ENCODE data around the gene SH3BP2. TPM values are rescaled to one million over a fixed set of nuclear protein-coding genes. Genes with fewer than 3 reads are reported as not detected.

Gene SH3BP2
- total RNA-seq, 2 donors from 2014 or later, result 20.1 to 25.2 TPM

DNA sequence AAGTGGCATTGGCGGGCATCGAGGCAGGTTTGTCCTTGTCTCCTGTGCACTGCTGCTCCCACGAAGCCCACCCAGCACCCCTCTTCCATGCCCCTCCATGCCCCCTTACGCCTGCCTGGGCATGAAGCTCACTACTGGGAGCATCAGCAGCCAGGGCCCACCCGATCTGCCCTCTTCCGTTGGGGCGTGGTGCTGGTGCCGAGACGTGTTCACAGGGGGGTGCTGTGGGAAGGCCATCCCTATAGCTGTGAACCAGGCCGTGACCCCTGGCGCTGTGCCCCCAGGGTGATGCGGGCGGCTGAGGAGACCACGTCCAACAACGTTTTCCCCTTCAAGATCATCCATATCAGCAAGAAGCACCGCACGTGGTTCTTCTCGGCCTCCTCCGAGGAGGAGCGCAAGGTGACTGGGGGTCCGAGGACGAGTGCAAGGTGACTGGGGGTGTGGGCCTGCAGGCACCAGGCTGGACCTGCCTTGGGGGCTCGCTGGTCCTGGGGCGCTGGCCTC, 31.5 kb downstream of the SH3BP2 start:
- TF ChIP-seq, protein P1, sequence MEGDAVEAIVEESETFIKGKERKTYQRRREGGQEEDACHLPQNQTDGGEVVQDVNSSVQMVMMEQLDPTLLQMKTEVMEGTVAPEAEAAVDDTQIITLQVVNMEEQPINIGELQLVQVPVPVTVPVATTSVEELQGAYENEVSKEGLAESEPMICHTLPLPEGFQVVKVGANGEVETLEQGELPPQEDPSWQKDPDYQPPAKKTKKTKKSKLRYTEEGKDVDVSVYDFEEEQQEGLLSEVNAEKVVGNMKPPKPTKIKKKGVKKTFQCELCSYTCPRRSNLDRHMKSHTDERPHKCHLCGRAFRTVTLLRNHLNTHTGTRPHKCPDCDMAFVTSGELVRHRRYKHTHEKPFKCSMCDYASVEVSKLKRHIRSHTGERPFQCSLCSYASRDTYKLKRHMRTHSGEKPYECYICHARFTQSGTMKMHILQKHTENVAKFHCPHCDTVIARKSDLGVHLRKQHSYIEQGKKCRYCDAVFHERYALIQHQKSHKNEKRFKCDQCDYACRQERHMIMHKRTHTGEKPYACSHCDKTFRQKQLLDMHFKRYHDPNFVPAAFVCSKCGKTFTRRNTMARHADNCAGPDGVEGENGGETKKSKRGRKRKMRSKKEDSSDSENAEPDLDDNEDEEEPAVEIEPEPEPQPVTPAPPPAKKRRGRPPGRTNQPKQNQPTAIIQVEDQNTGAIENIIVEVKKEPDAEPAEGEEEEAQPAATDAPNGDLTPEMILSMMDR (IDR thresholded peaks at IDR 0.05), result no peak
- no peaks in the 10 kb centered on the region for H3K27me3 ChIP-seq
- DNase-seq (ENCODE audit: low spot score), result no peak
- H3K27ac ChIP-seq, result no peak overlapping the region
- H3K4me3 ChIP-seq, result no peak overlapping the region
- H3K9me3 ChIP-seq, result no peaks in the 10 kb centered on the region
- peaks cover 0 to 5% of the 10 kb centered on the region in 2 donors for H3K4me1 ChIP-seq
- H3K36me3 ChIP-seq, result peaks cover 59% of the 10 kb centered on the region

DNA sequence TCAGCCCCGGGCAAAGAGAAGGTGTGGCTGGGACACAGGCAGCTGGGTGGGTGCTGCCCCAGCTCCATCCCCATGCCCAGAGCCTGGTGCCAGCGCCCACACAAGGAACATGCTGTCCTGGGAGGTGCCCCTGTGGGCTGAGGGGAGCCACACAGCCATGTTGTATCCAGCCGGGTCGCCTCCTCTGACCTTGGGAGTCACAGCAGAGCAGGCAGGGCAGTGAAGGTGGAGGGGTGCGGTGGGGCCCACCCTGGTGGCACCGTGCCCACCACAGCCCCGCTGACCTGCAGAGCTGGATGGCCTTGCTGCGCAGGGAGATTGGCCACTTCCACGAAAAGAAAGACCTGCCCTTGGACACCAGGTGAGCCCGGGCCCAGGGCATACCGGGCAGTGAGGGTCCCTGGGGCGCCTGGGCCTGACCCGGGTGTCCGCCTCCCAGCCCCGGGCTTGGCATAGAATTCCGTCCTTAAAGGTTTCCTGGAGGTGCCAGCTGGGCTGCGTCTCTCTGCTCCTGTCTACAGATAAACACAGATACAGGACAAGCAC, 32.0 kb downstream of the SH3BP2 start:
- DNase-seq (ENCODE audit: low spot score), result no peak
- H3K27ac ChIP-seq, result no peak overlapping the region

GRCh38 chr4:2825740-2826139, 32.9 kb downstream of the SH3BP2 start:
- Histone ChIP-seq H3K4me3 (no peak overlapping the region), H3K4me1 (peaks cover 0 to 5% of the 10 kb centered on the region in 2 donors), H3K27me3 (no peaks in the 10 kb centered on the region), H3K9me3 (no peaks in the 10 kb centered on the region), H3K27ac (no peak overlapping the region), H3K36me3 (peaks cover 71% of the 10 kb centered on the region)
- no peak for DNase-seq (ENCODE audit: low spot score)
- TF ChIP-seq, protein P1 (IDR thresholded peaks at IDR 0.05), result no peak

More for the DNA sequence above, 32.0 kb downstream of the SH3BP2 start:
- H3K4me3 ChIP-seq, result no peak overlapping the region
- H3K4me1 ChIP-seq, result peaks cover 0 to 5% of the 10 kb centered on the region in 2 donors
- no peaks in the 10 kb centered on the region for H3K27me3 ChIP-seq
- H3K9me3 ChIP-seq, result no peaks in the 10 kb centered on the region
- peaks cover 64% of the 10 kb centered on the region for H3K36me3 ChIP-seq
- TF ChIP-seq, protein P1 (IDR thresholded peaks at IDR 0.05), result no peak

DNA sequence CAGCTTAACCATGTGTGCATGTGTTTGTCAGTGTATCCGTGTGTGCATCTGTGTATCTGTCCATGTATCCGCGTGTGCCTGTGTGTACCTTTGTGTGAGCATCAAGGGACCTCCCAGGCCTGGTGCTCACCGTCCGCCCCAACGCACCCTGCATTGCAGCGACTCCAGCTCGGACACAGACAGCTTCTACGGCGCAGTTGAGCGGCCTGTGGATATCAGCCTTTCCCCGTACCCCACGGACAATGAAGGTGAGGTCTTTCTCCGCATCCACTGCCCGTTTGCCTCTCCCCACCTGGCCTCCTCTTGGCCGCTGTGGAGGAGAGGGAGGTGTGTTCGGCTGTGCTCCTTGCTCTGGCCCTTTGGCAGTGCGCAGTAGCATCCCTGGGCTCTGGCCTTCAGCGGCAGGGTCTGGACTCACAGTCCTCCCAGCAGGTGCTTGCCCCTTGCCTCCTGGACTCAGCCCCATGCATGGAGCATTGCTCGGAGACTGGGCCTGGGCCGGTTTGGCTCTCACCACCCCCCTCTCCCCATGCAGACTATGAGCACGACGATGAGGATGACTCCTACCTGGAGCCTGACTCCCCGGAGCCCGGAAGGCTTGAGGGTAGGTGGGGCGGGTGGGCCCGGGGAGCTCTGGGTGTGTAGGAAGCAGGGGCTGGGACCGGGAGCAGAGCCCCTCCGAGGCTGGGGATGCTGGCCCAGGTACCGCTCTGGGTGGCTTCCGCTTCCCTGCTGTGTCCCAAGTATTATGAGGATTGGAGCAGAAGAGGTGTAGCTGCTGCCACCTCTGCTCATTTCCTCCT, 34.4 kb downstream of the SH3BP2 start:
- Histone ChIP-seq H3K9me3 (no peaks in the 10 kb centered on the region), H3K27me3 (no peaks in the 10 kb centered on the region), H3K4me1 (peaks cover 0 to 5% of the 10 kb centered on the region in 2 donors), H3K27ac (no peak overlapping the region), H3K36me3 (peaks cover 76% of the 10 kb centered on the region), H3K4me3 (no peak overlapping the region)
- no peak for DNase-seq (ENCODE audit: low spot score)
- TF ChIP-seq, protein P1 (IDR thresholded peaks at IDR 0.05), result no peak

DNA sequence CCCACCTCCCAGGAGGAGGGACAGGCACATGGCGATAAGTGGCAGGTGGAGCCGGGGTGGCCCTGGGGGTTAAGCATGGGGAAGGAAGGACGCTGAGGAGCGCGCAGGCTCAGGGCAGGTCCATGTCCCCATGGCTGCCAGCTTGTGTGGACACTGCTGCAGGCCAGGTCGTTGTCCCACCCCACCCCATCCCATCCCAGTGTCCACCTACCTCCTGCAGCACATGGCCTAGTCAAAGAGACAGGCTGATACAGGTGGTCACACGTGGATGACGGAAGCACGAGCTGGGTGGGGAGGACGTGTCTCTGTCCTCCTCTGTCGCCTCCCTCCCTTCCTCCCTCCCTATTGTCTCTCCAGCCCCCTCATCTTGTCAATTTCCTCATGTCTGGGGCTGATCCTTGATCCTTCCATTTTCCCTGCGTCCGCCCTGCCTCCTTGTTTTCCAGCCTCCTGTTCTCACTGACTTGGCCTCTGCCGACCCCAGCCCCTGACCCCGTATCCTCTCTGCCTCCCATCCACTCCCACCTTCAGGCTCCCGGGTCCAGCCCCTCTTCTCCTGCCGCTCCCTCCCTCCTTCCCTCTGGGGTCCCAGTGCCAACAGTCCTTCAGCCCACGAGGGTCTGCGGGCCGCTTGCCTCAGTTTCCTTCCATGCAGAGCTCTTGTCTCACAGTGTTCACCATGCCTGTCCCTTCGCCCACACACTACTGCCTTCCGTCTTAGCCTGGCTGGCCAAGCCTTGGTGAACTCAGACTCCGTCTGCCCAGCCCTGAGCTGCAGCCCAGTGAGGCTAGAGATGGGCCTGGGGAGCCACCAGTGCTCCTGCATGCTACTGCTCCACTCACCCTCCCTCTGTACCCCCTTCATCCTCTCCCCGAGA, 35.2 kb downstream of the SH3BP2 start:
- no peak overlapping the region for H3K27ac ChIP-seq
- H3K9me3 ChIP-seq, result no peaks in the 10 kb centered on the region
- peaks cover 74% of the 10 kb centered on the region for H3K36me3 ChIP-seq
- DNase-seq (ENCODE audit: low spot score), result no peak
- H3K4me3 ChIP-seq, result no peak overlapping the region
- peaks cover 0 to 5% of the 10 kb centered on the region in 2 donors for H3K4me1 ChIP-seq
- H3K27me3 ChIP-seq, result no peaks in the 10 kb centered on the region
- TF ChIP-seq, protein P1 (IDR thresholded peaks at IDR 0.05), result no peak

All from right atrium auricular region (tissue), 2 donors.